Activated T-helper 1 cell treated with Interleukin-2 at 50 U/mL for 16 hours (primary cell): Measurements from ENCODE around the gene TMEM26.

Experiments
- DNase-seq: peaks from one replicate; pipeline ENCODE4 v3.0.0-alpha.2; 2020; ENCODE audit warnings: low read depth

The TMEM26 gene

DNA sequence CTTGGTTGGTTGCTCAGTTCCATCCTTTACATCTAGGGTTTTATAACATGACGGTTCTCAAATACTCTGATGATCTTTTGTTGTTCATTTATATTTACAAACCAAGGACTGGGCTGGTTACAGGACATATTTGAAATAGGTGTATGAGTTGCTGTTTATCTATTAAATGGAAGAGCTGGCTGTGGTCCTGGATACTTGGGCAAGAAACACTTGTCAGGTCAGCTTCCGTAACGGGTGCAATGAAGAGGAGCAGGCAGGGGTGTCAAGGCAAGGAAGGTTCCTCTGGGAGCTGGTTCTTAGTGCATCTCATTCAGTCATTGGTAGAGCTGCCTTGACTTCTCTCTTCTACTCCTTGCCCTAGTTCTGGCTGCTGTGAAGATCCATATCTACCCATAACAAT is 4.8 kb upstream of the TMEM26 start:
- no peak for DNase-seq

DNA sequence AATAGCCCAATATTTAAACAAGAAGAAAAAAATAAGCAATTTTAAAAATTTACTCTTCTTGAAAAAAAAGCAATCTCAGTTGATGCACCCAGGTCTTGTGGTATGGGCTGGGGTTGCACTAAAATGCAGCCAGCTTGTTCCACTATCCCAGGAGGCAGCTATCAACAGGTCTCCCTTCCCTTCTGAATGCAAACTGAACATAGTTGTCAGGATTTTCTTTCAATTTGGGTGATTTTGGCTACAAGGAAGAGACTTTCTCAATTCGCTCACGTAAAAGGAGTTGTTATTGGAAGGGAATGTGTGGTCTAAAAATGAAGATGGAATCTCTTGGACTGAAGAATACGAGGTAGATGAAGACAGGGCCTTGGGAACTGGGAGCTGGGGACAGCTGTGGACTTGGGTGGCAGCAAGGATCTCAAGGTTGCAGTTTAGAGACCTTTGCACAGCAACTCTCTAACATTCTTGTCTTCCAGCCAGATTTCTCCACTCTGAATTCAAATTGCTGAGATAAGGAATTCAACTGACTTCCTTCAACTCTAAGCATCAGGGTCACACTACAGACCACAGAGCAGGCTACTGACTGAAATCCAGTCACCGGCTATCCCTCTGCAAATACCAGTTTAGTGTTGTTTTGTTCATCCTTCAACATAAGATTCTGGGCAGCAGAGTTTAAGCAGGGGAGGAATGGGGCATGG is 3.1 kb upstream of the TMEM26 start:
- no peak for DNase-seq

DNA sequence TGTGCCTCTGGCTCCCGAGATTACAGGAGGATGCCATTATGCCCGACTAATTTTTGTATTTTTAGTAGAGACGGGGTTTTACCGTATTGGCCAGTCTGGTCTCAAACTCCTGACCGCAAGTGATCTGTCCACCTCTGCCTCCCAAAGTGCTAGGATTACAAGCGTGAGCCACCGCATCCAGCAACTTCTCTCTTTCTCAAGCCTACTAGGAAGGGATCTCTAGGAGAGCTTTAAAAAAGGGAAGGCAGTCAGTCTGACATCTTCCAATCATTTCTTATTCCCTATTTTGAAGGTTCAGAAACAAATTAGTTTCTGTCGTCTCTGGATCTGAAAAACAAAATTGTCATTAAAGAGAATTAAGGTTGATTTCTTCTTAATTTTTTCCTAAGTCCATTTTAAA is 2.5 kb upstream of the TMEM26 start:
- no peak for DNase-seq

DNA sequence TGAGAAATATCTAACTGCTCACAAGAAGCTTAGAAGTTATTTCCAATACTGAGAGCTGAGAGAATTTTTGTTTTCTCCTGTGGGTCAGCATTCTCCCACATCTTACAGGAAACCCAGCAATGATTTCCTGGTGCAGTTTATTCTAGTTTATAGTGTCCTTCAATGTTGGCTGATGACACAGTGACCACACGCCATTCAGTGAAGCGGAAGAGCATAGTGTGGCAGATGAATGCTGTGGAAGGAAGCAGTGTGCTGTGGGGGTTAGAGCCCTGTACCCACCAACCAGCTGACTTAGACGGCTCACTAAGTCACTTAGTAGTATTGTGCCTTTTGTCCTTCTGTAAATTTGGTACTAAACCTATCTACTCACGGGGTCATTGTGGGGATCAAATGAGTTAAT is 1.4 kb upstream of the TMEM26 start:
- DNase-seq, result no peak

DNA sequence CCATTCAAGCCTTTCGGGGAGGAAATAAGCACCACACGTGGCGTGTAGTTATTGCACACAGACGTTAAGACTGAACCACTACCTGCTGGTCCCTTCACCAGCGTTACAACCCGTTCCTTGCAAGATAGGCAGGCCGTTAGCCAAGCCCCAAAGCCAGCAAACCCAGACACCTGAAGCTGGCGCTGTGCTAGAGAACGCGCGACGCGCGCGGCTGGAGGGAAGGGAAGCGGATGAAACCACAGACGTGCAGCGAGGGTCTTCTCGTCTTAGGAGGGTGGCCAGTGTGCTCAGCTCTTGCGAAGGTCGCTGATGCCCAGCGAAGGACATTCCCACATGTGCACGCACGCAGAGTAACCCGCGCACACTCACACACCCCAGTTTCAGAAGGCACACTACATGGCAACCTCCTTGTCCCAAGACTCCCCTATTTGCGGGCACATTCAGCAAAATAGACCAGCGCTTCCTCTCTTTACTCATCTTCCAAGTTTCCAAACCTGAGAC is 980 bp downstream of the TMEM26 start:
- DNase-seq, result no peak

DNA sequence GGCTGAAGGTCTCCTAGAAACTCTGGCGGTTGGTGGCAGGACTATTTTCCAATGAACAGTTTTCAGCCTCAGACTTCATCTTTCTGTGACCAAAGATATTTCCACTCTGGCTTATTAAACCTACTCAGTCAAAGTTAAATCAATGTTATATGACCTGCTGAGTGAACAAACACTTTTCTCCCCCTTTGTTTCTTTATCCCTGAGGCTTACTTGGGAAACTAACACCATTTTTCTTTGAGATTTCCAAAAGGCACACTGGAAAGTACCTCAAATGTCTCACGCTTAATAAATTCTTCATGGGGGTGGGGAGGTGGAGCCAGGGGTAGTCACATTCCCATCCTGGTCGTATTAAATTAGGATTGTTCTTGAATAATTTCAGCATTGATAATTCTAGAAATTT is 1.8 kb downstream of the TMEM26 start:
- no peak for DNase-seq

DNA sequence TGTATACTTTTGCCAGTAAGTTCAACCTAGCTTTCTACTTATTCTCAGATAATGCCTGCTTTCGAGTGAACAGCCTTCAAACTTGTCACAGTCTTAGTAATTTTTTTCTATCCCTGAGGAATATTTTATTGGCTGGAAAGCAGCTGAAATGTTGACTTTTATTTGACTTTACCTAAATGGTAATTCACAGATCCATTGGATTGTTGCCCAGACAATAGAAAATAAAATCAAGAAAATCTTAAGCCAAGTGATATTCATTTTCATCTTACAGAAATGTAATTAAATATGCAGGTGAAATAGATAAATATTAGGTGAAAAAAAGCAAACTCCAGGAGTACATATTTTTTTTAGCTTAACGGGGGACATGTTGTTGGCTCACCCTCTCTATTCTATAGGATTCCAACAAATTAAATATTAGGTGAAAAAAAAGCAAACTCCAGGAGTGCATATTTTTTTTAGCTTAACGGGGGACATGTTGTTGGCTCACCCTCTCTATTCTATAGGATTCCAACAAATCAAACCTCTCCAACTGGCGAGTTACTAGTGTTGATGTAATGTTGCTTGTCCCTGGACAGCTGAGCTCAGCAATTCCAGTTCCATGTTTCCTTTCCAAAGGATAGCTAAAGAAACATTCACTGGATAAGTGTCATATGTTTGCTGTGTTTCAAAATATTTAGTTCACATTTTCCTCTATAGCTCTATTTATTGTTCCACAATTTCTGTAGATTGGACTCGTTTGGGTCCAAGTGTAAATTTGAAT is 4.2 kb downstream of the TMEM26 start:
- DNase-seq, result no peak

DNA sequence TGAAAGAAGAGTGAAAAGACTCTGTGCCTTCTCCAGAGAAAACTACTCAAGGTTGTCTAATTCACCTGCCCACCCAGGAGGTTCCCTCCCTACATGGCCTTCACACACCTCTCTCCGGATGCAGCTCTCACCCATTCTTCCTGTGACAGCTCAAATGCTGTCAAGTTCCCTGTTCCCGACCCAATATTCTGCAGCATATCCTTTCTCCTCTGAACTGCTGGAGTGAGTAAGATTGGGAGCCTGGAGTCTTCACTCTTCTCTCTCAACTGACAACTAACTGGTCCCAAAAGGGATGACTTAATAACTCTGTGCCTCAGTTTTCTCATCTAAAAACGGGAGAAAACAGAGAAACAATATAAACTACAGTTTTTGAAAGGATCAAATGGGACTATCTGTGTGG is 5.1 kb downstream of the TMEM26 start:
- DNase-seq, result no peak

DNA sequence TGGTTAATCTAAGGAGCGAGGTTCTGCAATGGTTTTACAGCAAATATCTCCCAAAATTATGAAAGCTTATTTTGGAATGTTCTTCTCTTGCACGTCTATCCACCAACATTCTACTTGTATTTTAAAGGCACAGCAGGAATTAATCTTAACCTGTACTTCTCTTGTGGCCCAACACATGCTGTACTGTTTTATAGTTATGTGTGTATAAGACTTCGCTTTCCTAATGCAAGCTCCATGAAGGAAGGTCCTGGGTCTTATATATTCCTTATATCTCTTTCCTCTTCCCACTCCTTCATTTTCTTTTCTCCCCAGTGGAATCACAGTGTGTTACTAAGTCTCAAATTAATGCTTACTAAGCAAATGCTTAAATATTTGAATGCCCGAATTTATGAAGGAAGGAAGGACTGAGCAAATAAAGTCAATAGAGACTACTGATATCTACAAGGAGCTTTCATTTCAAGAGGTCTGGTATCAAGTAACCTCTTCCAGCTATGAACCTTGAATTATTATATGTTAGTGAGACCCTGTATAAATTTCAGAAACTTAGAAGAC is 14.0 kb downstream of the TMEM26 start:
- no peak for DNase-seq

DNA sequence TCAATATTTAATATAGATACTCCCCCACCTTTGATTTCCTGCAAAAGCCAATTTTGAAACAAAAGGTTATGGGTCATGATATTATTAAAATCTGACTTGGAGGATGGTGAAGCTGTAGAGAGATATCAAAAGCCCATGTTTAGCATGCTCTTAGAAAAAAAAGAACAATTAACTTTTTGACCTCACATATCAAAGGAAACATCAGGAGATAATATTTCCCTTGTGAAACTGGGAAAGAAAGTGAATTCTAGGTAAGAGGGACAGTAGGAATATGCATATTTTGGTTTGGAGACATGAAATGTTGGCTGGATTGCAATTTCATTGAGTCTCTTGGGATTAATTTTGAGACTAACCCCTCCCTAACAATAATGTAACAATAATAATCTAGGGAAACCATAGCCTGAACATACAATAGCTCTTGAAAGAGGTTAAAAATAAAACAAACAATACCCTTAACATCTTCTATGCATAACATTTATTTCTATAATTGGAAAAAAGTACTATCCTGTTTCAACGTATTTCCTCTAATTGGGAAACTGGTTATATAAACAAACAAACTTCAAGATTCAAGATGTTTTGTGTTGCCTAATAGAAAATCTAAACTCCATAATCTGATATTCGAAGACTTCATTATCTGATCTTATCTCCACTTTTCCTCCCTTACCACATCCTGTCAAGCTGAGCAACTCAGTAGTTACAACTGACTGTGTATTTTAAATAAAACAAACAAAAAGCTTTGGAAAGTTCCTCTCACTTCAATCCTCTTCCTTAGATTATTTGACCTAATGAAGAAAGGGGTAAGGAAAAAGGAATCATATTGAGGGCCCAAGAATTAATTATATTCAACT is 14.8 kb downstream of the TMEM26 start:
- no peak for DNase-seq

DNA sequence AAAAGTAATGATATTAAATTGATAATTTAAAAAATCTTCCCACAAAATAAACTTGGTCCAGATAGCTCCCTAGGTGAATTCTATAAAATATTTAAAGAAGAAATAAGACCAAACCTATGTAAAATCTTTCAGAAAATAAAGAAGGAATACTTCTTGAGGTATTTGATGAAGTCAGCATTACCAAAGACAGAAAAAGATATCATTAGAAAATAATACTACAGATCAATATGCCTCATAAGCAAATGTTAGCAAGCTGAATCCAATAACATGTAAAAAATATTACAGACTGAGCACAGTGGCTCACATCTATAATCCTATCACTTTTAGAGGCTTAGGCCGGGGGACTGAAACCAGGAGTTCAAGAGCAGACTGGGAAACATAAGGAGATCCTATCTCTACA is 30.0 kb downstream of the TMEM26 start:
- no peak for DNase-seq

DNA sequence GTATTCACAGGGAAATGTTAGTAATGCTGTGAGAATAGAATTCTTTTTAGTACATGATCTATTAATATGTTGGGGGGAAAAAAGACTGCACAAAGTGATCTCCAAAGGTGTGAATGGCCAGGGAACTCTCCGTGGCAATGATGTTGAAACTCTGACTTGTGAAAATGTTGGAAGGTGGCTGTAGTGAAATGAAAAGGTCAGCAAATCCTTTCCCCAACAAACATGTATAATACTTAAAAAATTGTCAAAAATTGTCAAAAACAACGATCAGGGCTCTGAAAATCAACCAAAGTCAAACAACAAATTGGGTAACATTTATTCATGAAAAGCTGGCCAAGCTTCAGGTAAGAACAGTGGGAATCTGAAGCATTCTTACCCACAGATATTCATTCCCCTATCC is 35.5 kb downstream of the TMEM26 start:
- DNase-seq, result no peak

DNA sequence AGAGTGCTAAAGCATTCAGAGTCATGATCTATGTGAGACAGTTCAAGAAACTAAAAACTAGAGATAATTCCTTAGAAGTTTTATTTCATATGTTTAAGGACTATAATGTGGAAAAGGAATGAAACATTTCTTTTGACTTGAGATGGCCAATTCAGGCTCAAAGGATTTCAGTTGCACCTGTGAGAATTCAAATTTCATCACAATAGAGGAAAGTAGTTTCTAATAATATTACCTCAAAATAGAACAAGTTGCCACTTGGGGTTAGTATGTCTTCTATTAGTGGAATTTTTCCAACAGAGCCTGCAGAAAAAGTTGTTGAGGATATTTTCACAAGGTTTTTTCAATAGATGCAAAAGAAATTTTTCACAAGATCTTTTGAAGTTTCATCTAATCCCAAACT is 37.4 kb downstream of the TMEM26 start:
- DNase-seq, result no peak

DNA sequence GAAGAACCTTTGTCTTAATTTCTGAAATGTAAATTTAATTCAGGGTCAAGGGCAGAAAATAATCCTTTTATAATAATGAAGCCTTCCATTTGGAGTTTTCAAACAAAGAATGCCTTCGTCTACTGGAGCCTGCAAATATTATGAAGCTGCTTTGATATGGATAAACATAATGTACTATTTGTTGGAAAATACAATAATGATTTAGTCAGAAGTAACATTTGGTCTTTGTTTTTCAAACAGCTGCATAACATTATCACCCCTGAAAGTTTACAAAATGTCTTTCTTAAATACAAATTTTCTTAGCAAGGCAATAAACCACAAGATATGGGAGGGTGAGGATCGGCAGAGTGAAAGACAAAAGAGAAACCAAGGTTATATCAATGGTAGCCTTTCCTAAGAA is 41.5 kb downstream of the TMEM26 start:
- DNase-seq, result no peak

DNA sequence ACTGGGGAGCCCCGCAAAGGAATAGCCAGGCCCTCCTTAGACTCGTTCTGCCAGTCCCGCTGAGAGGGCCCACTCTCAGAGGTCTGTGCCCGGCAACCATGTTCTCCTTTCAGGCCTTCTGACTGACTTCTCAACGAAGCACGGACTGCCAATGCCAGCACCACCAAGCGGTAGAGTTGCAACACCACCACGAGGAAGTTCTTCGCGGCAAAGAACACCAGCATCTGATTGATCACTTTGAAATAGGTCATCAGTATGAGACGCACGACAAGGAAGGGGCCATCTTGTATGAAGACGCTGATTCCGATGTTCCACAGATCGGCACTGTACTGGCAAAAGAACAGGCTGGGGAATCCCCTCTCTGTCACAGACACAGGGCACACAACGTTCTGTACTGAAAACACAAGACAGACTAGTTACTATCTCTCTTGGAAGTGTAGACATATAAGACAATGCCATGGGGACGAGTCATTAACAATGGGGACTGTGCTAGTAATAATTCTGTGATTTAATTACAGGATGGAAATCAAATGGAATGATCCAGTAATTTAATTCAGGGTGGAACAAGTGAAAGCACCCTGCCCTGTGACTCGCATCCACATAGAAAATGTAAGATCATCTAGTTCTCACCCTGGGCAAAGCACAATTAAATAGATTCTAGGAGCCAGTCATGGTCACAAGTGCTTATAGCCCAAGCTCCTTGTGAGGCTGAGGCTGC is 42.7 kb downstream of the TMEM26 start:
- DNase-seq, result no peak

DNA sequence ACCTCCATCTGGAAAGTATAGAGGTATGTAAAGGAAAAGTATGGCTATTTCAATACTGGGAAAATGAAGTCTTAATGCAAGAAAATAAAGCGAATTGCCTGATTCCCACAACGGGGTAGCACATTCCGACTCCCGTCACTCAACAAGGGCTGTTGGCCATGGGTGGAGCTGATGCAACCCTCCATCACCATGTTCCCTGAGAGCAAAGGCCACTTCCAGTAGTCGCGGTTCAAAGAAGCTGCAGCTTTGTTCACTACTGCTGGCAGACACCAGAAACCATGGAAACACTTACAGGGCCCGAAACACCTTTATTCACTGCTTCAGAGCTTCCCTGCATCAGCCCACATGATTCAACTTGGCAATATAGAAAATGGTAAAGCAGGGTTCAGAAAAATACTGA is 44.0 kb downstream of the TMEM26 start:
- no peak for DNase-seq

DNA sequence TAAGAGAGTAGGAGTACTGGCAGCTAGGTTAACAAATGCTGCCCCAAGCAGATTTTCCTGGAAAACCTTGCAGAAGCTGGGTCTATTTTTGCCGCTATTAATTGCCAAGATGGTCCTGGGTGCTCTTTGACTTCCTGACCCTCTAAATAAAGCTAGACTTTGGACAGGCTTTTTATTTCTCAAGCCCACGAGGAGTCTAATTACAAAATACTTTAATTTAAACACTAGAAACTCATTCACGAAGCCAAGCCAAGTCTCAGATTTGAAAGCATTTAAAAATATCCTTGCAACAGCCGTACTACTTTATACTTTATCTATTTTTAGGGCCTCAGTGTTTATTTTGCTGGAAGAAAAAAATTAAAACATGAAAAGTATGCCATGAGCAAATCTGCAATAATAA is 45.1 kb downstream of the TMEM26 start:
- DNase-seq, result no peak

DNA sequence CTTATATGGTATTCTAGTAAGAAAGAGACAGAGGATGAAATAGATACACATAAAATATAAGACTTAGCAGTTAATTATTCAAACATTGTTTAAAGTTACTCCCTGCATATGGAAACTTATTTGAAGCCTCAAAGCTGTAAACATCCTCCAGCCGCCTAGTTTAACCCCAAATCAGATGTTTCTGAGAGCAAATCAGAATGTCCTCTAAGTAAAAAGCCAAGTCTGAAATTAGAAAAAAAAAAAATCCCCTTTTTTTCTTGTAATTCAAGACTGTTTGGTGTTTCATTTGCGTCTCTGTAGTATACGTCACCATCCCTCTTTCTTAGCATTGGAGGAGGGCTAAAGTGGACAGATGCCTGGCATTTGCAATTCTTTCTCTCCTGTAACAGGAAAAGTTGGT is 46.4 kb downstream of the TMEM26 start:
- DNase-seq, result no peak

DNA sequence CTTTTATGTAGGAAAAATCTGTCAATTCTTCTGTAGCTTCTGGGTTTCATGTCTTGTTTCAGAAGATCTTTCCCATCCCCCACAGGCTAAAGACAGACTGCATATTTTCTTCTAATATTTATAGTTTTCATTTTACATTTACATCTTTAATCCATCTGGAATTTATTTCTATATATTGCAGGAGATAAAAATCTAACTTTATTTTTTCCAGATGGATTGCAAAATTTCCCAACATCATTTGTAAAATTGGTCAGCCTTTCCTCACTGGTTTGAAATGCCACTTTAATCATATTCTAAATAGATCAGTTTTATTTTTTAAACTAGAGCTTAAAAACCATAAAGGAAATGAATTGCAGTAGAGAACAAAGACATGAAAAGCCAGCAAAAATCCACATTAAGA is 46.9 kb downstream of the TMEM26 start:
- no peak for DNase-seq

DNA sequence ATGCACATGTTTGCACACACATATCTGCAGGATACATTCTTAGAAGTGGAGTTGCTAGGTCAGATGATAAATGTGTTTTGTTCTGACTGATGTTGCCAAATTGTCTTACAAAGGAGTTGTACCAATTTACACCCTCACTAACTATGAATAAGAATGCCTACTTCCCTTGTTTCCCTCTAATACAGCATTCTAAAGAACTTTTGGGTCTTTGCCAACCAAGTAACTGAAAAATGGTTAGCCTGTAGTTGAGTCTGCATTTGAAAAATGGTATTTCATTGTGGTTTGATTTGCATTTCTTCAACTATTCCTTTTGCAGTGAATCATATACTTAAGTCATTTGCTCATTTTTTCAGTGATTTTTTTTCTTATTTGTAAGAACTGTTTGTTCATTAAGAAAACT is 48.4 kb downstream of the TMEM26 start:
- no peak for DNase-seq

DNA sequence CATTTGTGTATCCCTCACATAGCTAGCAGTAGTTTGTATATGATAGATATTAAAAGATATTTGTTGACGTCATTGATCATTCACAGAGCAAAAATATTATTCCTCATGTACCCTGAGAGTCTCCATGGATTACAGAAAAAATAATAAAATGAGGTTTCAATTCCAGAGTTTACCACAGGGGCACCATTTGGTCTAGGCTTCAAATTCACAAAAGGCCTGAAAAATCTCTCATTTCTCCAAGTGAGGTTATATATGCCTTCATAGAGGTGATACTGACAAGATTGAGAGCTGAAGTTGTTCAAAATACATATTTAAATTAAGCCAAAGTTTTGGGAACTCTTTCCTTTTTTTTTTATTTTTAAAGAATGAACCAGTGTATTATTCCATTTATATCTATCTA is 52.7 kb downstream of the TMEM26 start:
- DNase-seq, result no peak

DNA sequence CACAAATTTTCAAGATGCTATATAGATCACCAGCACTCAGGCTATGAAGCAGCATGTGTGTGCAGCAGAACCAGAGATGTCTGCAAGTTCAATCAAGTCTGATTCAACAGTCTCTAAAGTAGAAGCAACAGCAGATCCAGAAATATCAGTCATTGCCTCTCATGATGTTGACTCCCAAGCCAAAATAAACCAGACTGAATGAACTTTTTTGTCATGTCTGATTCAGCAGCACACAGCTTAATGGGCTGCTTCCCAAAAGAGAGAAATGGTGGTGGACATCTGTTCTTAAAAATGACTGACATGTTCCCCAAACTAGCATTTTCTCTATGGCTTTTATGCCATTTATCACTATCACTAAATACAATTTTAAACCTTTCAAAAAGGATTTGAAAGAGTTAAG is 53.8 kb downstream of the TMEM26 start:
- no peak for DNase-seq
